Measurements from ENCODE around the gene KIF1B.
A peak's percentile ranks its signal among the peaks of the same experiment; 100 is the strongest.

The KIF1B gene

DNA sequence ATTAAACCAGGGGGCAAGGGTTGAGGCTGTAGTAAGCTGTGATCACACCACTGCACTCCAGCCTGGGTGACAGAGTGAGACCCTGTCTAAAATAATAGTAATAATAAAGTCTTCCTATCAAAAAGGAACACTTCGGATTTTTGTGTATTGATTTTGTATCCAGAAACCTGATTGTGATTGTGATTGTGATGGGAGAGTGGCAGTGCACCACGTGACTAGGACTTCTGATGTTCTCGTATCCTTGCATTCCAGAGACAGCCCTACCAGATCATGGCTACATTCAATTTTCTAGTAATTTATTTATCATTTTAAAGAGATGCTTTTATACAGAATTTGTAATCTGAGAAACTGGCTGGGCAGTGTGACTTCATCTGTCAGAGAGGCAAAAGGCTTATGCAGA, 2.6 kb upstream of the KIF1B start:
- H3K36me3 ChIP-seq (replicated peaks; ENCODE audit: insufficient read depth, low read length), result no peaks in the 10 kb centered on the region
- no peak overlapping the region for H3K27ac ChIP-seq (ENCODE audit: low read length)
- no peak overlapping the region for H3K9ac ChIP-seq (ENCODE audit: low read length)
- no peaks in the 10 kb centered on the region for H3K27me3 ChIP-seq (replicated peaks; ENCODE audit: insufficient read depth, low read length)
- no peak for TF ChIP-seq EZH2phosphoT487 (IDR thresholded peaks at IDR 0.05; ENCODE audit: low read length)
- no peak for TF ChIP-seq CTCF (IDR thresholded peaks at IDR 0.05; ENCODE audit: low read length)
- TF ChIP-seq EZH2 (optimal IDR thresholded peaks at IDR 0.05; ENCODE audit: low read depth, low read length), result no peak
- no peaks in the 10 kb centered on the region for H3F3A ChIP-seq (ENCODE audit: insufficient read depth, low read length)
- H2AFZ ChIP-seq (ENCODE audit: low read length), result no peak overlapping the region
- peaks cover 25% of the 10 kb centered on the region for H3K4me1 ChIP-seq (ENCODE audit: low read length)
- H3K9me3 ChIP-seq (replicated peaks; ENCODE audit: insufficient read depth, low read length), result no peaks in the 10 kb centered on the region
- H3K9me2 ChIP-seq (replicated peaks; ENCODE audit: insufficient read depth, low read length), result no peaks in the 10 kb centered on the region
- H3K79me2 ChIP-seq (ENCODE audit: low read length), result peaks cover 18% of the 10 kb centered on the region
- DNase-seq, result no peak
- H3K4me3 ChIP-seq (ENCODE audit: low read length), result no peak overlapping the region
- no peaks in the 10 kb centered on the region for H4K20me1 ChIP-seq (ENCODE audit: insufficient read depth, low read length)
- no peak overlapping the region for H3K4me2 ChIP-seq (ENCODE audit: low read depth, low read length)

DNA sequence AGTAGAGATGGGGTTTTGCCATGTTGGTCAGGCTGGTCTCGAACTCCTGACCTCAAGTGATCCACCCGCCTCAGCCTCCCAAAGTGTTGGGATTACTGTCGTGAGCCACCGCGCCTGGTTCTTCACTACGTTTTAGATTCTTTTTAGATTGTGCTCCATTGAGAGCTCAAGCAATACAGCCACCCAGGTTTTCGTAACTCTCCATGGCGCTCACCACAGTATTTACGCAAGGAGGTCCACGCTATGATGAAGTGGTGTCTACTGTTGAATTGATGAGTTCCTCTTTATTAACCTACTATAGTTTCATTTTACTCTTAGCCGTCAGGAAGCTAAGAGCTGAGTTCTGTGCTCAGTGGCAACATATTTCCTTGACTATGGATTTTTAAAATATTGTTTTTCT, 1.8 kb upstream of the KIF1B start:
- Histone ChIP-seq H3K4me1 (ENCODE audit: low read length) (peaks cover 24% of the 10 kb centered on the region), H3F3A (ENCODE audit: insufficient read depth, low read length) (no peaks in the 10 kb centered on the region), H3K4me3 (ENCODE audit: low read length) (no peak overlapping the region), H4K20me1 (ENCODE audit: insufficient read depth, low read length) (no peaks in the 10 kb centered on the region), H3K36me3 (replicated peaks; ENCODE audit: insufficient read depth, low read length) (no peaks in the 10 kb centered on the region), H3K79me2 (ENCODE audit: low read length) (peaks cover 25% of the 10 kb centered on the region), H2AFZ (ENCODE audit: low read length) (no peak overlapping the region), H3K9me2 (replicated peaks; ENCODE audit: insufficient read depth, low read length) (no peaks in the 10 kb centered on the region), H3K9ac (ENCODE audit: low read length) (no peak overlapping the region), H3K27me3 (replicated peaks; ENCODE audit: insufficient read depth, low read length) (no peaks in the 10 kb centered on the region), H3K9me3 (replicated peaks; ENCODE audit: insufficient read depth, low read length) (no peaks in the 10 kb centered on the region), H3K27ac (ENCODE audit: low read length) (no peak overlapping the region), H3K4me2 (ENCODE audit: low read depth, low read length) (no peak overlapping the region)
- TF ChIP-seq EZH2phosphoT487 (IDR thresholded peaks at IDR 0.05; ENCODE audit: low read length) (no peak), CTCF (IDR thresholded peaks at IDR 0.05; ENCODE audit: low read length) (no peak), EZH2 (optimal IDR thresholded peaks at IDR 0.05; ENCODE audit: low read depth, low read length) (no peak)
- DNase-seq, result no peak

DNA sequence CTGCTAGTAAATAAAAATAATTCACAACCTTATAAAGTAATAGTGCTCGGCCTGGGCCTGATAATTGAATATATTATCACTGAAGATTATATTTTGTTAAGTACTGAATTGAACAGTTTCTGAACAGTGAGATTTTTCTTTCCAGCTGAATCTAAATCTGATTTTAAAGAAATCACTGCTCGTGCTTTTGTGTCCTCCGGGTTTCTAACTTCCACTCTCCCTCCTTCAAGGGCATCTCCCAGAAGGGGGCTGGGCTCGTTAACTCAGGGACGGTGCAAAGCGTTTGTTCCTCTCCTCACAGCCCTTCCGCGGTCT, 823 bp upstream of the KIF1B start:
- TF ChIP-seq CTCF (IDR thresholded peaks at IDR 0.05; ENCODE audit: low read length), result no peak
- TF ChIP-seq EZH2phosphoT487 (IDR thresholded peaks at IDR 0.05; ENCODE audit: low read length), result no peak
- no peak for TF ChIP-seq EZH2 (optimal IDR thresholded peaks at IDR 0.05; ENCODE audit: low read depth, low read length)
- no peak for DNase-seq
- Histone ChIP-seq H3K4me3 (ENCODE audit: low read length) (peak overlapping the region; percentile 76), H4K20me1 (ENCODE audit: insufficient read depth, low read length) (no peaks in the 10 kb centered on the region), H3K4me1 (ENCODE audit: low read length) (peaks cover 14% of the 10 kb centered on the region; the same call in 1 of the 2 replicates), H3K9me2 (replicated peaks; ENCODE audit: insufficient read depth, low read length) (no peaks in the 10 kb centered on the region), H3K36me3 (replicated peaks; ENCODE audit: insufficient read depth, low read length) (no peaks in the 10 kb centered on the region), H3K9me3 (replicated peaks; ENCODE audit: insufficient read depth, low read length) (no peaks in the 10 kb centered on the region), H3F3A (ENCODE audit: insufficient read depth, low read length) (no peaks in the 10 kb centered on the region), H3K27ac (ENCODE audit: low read length) (peak overlapping the region; percentile 29; the same call in 1 of the 2 replicates), H3K27me3 (replicated peaks; ENCODE audit: insufficient read depth, low read length) (no peaks in the 10 kb centered on the region), H3K4me2 (ENCODE audit: low read depth, low read length) (peak overlapping the region; percentile 96), H2AFZ (ENCODE audit: low read length) (peak overlapping the region; percentile 98), H3K9ac (ENCODE audit: low read length) (peak overlapping the region; percentile 80), H3K79me2 (ENCODE audit: low read length) (peaks cover 31% of the 10 kb centered on the region)

All from MM.1S (cell line).